H1 (cell line): ENCODE results near the gene SHC3. TPM values are rescaled to one million over a fixed set of nuclear protein-coding genes. Genes with fewer than 3 reads are reported as not detected.

ENCODE experiments used
- CTBP2 ChIP-seq: IDR thresholded peaks from 2 replicates; pipeline ENCODE4 v1.7.0; 2011; ENCODE audit warnings: borderline replicate concordance, mild to moderate bottlenecking, moderate library complexity, mixed read lengths, low read length; ENCODE audit not compliant: insufficient read depth, insufficient read length
- MAX ChIP-seq: IDR thresholded peaks from 2 replicates; pipeline ENCODE4 v1.6.1; 2012; ENCODE audit warnings: inconsistent platforms
- SP4 ChIP-seq: IDR thresholded peaks from 2 replicates; pipeline ENCODE4 v1.6.1; 2012; ENCODE audit warnings: low read length, inconsistent platforms
- YY1 ChIP-seq: IDR thresholded peaks from 2 replicates; pipeline ENCODE4 v1.6.1; 2011; ENCODE audit warnings: low read depth, mild to moderate bottlenecking, low read length
- polyA plus RNA-seq, 7 experiments: library from polyadenylated mRNA; depleted of rRNA in 3 of 7; stranded (reverse) in 5 of 7; unstranded in 2 of 7; fragments of >200 nt in 5 of 7; fragments of 200-250 nt in 2 of 7; gene quantifications; 1 replicate in 5 of 7; 2 replicates in 1 of 7; 4 replicates in 1 of 7; pipeline versions ENCODE4 v1.2.1 to v1.2.3, GENCODE V29; 2011 to 2013; ENCODE audit warnings: missing spikeins in 2 of 7, mixed read lengths in 2 of 7
- total RNA-seq: library from RNA; stranded (reverse); fragmentation: NEBNext Ultra II Directional; extraction: Animal tissue kit (Norgen Biotek cat#: 25700); gene quantifications from 2 replicates; pipeline ENCODE4 v1.2.1, GENCODE V29; 2021

SHC3 gene
- total and polyA plus RNA-seq, 2 of the 8 experiments (the other 6 are each of a cell fraction or from before 2014, with no cell fraction given) = 1.4 to 7.1 TPM

- TF ChIP-seq CTBP2 (no peak), MAX (no peak), SP4 (no peak), YY1 (no peak)
These were observed 99.8 kb downstream of the SHC3 start (continued) for GRCh38 chr9:89078860-89079259.
